Astrocyte (in vitro differentiated cells and primary cell): Measurements from ENCODE around the gene MEGF11. TPM values are rescaled to one million over a fixed set of nuclear protein-coding genes. Genes with fewer than 3 reads are reported as not detected.
"Not testable (repeated sequence)": the region's sequence is repeated elsewhere in the genome, so short reads cannot be mapped to it uniquely, and the experiment has no call there.

Experiments used
- DNase-seq: peaks from one replicate; pipeline ENCODE4 v3.0.0-alpha.2; 2010; ENCODE audit warnings: low read depth
- FAIRE-seq: peaks from 2 replicates; lab custom pipeline; 2011; peaks lifted over from hg19 to GRCh38; lab: Jason Lieb, UNC
- H2AFZ ChIP-seq: 2 replicates; pipeline ENCODE4 v1.6.0; 2012; ENCODE audit warnings: low read depth, low read length, inconsistent platforms
- H3K27ac ChIP-seq: 2 replicates; pipeline ENCODE4 v1.5.1; 2011; ENCODE audit warnings: low read depth, low read length, inconsistent platforms
- H3K27me3 ChIP-seq: 2 replicates; pipeline ENCODE4 v1.6.0; 2011; ENCODE audit warnings: low read length, inconsistent platforms; ENCODE audit not compliant: insufficient read depth
- H3K36me3 ChIP-seq: 2 replicates; pipeline ENCODE4 v1.5.1; 2011; ENCODE audit warnings: low read length, inconsistent platforms; ENCODE audit not compliant: insufficient read depth
- H3K4me1 ChIP-seq: 2 replicates; pipeline ENCODE4 v1.5.1; 2011; ENCODE audit warnings: low read length, inconsistent platforms; ENCODE audit not compliant: insufficient read depth
- H3K4me2 ChIP-seq: 2 replicates; pipeline ENCODE4 v1.6.0; 2012; ENCODE audit warnings: low read length, inconsistent platforms
- H3K4me3 ChIP-seq: 2 replicates; pipeline ENCODE4 v1.5.1; 2011; ENCODE audit warnings: low read depth, mild to moderate bottlenecking, low read length, inconsistent platforms; ENCODE audit not compliant: insufficient read depth
- H3K79me2 ChIP-seq: 2 replicates; pipeline ENCODE4 v1.6.0; 2012; ENCODE audit warnings: mild to moderate bottlenecking, low read length, inconsistent platforms; ENCODE audit not compliant: insufficient read depth
- H3K9ac ChIP-seq: 2 replicates; pipeline ENCODE4 v1.6.0; 2012; ENCODE audit warnings: mild to moderate bottlenecking, low read length, inconsistent platforms
- H3K9me3 ChIP-seq: 2 replicates; pipeline ENCODE4 v1.5.1; 2012; ENCODE audit warnings: low read depth, mild to moderate bottlenecking, low read length, inconsistent platforms; ENCODE audit not compliant: insufficient read depth
- H4K20me1 ChIP-seq: 2 replicates; pipeline ENCODE4 v1.6.0; 2012; ENCODE audit warnings: low read length, inconsistent platforms; ENCODE audit not compliant: insufficient read depth
- H3K27ac Mint-ChIP-seq: one replicate; pipeline ENCODE4 v1.8.0; 2021; ENCODE audit warnings: mild to moderate bottlenecking, mixed read lengths; ENCODE audit not compliant: unreplicated experiment
- H3K27me3 Mint-ChIP-seq: one replicate; pipeline ENCODE4 v1.8.0; 2021; ENCODE audit warnings: low read depth, mixed read lengths; ENCODE audit not compliant: unreplicated experiment
- H3K36me3 Mint-ChIP-seq: one replicate; pipeline ENCODE4 v1.8.0; 2021; ENCODE audit warnings: low read depth, mixed read lengths; ENCODE audit not compliant: unreplicated experiment
- H3K4me1 Mint-ChIP-seq: one replicate; pipeline ENCODE4 v1.8.0; 2021; ENCODE audit warnings: low read depth, mixed read lengths; ENCODE audit not compliant: unreplicated experiment
- H3K4me3 Mint-ChIP-seq: one replicate; pipeline ENCODE4 v1.8.0; 2021; ENCODE audit warnings: mild to moderate bottlenecking, moderate library complexity, mixed read lengths; ENCODE audit not compliant: unreplicated experiment
- H3K9me3 Mint-ChIP-seq: one replicate; pipeline ENCODE4 v1.8.0; 2021; ENCODE audit warnings: mild to moderate bottlenecking, mixed read lengths; ENCODE audit not compliant: unreplicated experiment
- EZH2 ChIP-seq: IDR thresholded peaks from 2 replicates; pipeline ENCODE4 v1.6.1; 2012; ENCODE audit warnings: mild to moderate bottlenecking, low read length, inconsistent platforms; ENCODE audit not compliant: insufficient read depth
- total RNA-seq: library from RNA; stranded (reverse); gene quantifications from 2 replicates; pipeline ENCODE4 v1.2.1, GENCODE V29; 2021
- TF ChIP-seq, protein P1 (sequence below): IDR thresholded peaks from 2 replicates; pipeline ENCODE4 v1.5.1; 2011; ENCODE audit warnings: low read depth, mild to moderate bottlenecking, inconsistent platforms, low read length, moderate library complexity; ENCODE audit not compliant: insufficient read depth

MEGF11 gene
- total RNA-seq, 1 donor from 2014 or later = 0.16 TPM

DNA sequence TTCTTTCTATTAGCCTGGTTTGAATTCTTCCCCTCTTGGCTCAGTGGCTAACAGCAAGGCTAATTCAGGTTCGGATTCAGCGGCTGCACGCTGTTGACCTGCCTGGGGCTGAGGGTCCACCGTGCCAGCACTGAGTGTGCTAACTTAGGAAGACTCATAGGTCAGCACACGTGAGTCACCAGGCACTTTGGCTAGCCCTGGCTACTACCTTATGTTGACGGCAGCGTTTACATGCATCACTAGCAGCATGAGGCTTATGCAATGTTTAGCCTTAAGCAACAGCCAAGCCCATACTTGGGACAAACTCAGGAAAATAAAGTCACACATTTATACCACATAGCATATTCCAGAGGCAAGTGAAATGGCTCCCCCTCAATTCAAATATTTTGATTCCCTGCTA lies 246.6 kb downstream of the MEGF11 start:
- Histone ChIP-seq H3K79me2 (no peaks in the 10 kb centered on the region), H3K4me1 (no peaks in the 10 kb centered on the region), H3K9ac (no peak overlapping the region), H2AFZ (no peak overlapping the region), H3K4me3 (no peak overlapping the region), H3K27me3 (peaks cover 2% of the 10 kb centered on the region), H3K9me3 (no peaks in the 10 kb centered on the region), H3K4me2 (no peak overlapping the region), H3K36me3 (no peaks in the 10 kb centered on the region), H3K27ac (no peak overlapping the region), H4K20me1 (no peaks in the 10 kb centered on the region)
- no peak overlapping the region for H3K4me3 Mint-ChIP-seq
- DNase-seq (peak; percentile 8), FAIRE-seq (no peak)
- peaks cover 7% of the 10 kb centered on the region for H3K4me1 Mint-ChIP-seq
- H3K27ac Mint-ChIP-seq = no peak overlapping the region
- peaks cover 18% of the 10 kb centered on the region for H3K27me3 Mint-ChIP-seq
- no peaks in the 10 kb centered on the region for H3K36me3 Mint-ChIP-seq
- no peak for TF ChIP-seq EZH2
- TF ChIP-seq, protein P1, sequence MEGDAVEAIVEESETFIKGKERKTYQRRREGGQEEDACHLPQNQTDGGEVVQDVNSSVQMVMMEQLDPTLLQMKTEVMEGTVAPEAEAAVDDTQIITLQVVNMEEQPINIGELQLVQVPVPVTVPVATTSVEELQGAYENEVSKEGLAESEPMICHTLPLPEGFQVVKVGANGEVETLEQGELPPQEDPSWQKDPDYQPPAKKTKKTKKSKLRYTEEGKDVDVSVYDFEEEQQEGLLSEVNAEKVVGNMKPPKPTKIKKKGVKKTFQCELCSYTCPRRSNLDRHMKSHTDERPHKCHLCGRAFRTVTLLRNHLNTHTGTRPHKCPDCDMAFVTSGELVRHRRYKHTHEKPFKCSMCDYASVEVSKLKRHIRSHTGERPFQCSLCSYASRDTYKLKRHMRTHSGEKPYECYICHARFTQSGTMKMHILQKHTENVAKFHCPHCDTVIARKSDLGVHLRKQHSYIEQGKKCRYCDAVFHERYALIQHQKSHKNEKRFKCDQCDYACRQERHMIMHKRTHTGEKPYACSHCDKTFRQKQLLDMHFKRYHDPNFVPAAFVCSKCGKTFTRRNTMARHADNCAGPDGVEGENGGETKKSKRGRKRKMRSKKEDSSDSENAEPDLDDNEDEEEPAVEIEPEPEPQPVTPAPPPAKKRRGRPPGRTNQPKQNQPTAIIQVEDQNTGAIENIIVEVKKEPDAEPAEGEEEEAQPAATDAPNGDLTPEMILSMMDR = no peak
- H3K9me3 Mint-ChIP-seq = no peaks in the 10 kb centered on the region

DNA sequence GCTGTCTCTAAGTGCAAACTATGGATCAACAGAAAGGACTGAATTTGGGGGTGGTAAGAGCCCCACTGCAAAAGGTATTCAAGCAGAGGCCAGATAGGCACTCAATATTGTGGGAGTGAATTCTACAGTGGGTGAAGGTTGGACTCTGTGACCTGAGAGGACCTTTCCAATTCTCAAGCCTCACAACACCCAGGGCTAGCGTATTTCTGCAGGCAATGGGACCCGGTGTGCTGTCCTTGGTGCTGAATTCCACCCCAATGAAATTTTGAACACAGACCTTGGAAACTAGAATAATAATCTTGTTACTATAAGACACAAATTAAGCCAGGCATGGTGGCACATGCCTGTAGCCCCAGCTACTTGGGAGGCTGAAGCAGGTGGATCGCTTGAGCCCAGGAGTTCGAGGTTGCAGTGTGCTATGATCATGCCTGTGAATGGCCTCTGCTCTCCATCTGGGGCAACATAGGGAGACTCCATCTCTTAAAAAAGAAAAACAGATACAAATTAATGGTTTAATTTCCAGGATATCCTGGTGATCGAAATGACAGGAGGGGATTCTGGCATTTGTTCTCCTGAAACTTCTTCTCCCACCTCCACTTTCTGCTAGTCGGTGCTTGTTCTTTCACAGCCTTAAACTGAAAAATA lies 248.8 kb downstream of the MEGF11 start:
- H3K4me3 ChIP-seq = no peak overlapping the region
- H3K79me2 ChIP-seq = no peaks in the 10 kb centered on the region
- H3K27ac Mint-ChIP-seq = no peak overlapping the region
- H3K4me3 Mint-ChIP-seq = no peak overlapping the region
- no peaks in the 10 kb centered on the region for H3K9me3 Mint-ChIP-seq
- H3K4me2 ChIP-seq = no peak overlapping the region
- no peaks in the 10 kb centered on the region for H3K36me3 ChIP-seq
- peaks cover 11% of the 10 kb centered on the region for H3K27me3 ChIP-seq
- TF ChIP-seq, protein P1 = no peak
- TF ChIP-seq EZH2 = no peak
- peaks cover 7% of the 10 kb centered on the region for H3K4me1 Mint-ChIP-seq
- peaks cover 37% of the 10 kb centered on the region for H3K27me3 Mint-ChIP-seq
- H4K20me1 ChIP-seq = no peaks in the 10 kb centered on the region
- H3K27ac ChIP-seq = no peak overlapping the region
- H3K4me1 ChIP-seq = no peaks in the 10 kb centered on the region
- peaks cover under 1% of the 10 kb centered on the region for H3K36me3 Mint-ChIP-seq
- peak; percentile 12 for DNase-seq
- no peak for FAIRE-seq
- no peak overlapping the region for H2AFZ ChIP-seq
- no peaks in the 10 kb centered on the region for H3K9me3 ChIP-seq
- no peak overlapping the region for H3K9ac ChIP-seq

DNA sequence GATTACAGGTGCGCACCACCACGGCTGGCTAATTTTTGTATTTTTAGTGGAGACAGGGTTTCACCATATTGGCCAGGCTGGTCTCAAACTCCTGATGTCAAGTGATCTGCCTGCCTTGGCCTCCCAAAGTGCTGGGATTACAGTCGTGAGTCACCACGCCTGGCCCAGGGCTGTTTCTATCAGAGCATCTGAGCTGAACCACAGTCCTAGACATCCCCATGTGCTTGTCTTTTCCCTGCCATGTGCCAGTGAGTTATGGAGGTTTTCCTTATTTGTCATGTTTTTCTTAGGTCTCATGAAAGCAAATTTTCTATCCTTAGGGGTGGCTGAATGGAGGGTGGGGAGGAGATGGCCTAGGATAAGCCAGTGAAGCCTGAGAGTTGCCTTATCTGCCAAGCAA lies 250.4 kb downstream of the MEGF11 start:
- not testable (repeated sequence) for H3K4me3 Mint-ChIP-seq, H4K20me1 ChIP-seq, H3K36me3 Mint-ChIP-seq, FAIRE-seq, H3K27ac ChIP-seq, H2AFZ ChIP-seq, H3K79me2 ChIP-seq, H3K27ac Mint-ChIP-seq, H3K36me3 ChIP-seq, H3K9me3 Mint-ChIP-seq, DNase-seq, H3K4me2 ChIP-seq, H3K4me1 Mint-ChIP-seq, H3K4me3 ChIP-seq, H3K9me3 ChIP-seq, H3K9ac ChIP-seq, H3K4me1 ChIP-seq
- peaks cover 11% of the 10 kb centered on the region for H3K27me3 ChIP-seq
- H3K27me3 Mint-ChIP-seq = peaks cover 47% of the 10 kb centered on the region
